HTR-8/SVneo (cell line): ENCODE measurements around the gene GALNT17.
A peak's percentile ranks its signal among the peaks of the same experiment; 100 is the strongest.
"Not testable (repeated sequence)": the region's sequence is repeated elsewhere in the genome, so short reads cannot be mapped to it uniquely, and the experiment has no call there.

ENCODE experiments used
- DNase-seq: peaks from one replicate; pipeline ENCODE4 v3.0.0; 2011; ENCODE audit warnings: low spot score, mixed read lengths; ENCODE audit not compliant: insufficient read length
- FAIRE-seq: peaks from 2 replicates; lab custom pipeline; 2011; peaks lifted over from hg19 to GRCh38; lab: Jason Lieb, UNC

The GALNT17 gene

DNA sequence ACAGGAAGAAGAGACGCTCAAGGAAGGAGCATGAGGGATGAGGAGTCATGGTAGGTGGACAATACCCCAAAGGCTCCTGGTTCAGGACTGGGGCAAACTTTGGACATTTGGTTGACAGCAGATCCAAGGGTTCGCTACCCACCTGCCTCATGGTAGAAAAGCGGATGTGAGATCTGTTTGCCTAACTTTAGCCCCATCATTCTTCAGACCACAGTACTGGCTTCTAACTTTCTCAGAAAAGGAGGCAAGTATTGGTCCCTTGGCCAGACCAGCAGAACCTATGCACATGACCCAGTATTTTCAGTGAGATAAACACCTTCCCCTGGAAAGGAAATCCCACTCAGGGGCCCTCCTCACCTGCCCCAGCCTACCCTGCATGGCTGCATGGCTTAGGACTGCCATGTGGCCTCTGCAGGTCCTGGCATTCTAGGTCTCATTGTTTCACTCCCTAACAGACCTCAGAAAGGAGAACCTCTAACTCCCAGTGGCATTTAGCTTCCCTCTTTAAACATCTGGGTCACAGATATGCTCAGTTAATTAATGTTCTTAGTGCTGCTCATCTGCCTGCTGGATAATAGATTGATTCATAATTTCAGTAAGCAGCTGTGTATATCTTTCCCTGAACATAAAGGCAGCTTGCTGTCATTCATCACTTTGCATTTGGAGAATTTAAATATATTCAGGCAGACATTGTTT lies 574.1 kb downstream of the GALNT17 start:
- FAIRE-seq (no peak), DNase-seq (no peak)

GRCh38 chr7:71706597-71706975 lies 574.6 kb downstream of the GALNT17 start:
- FAIRE-seq (no peak), DNase-seq (no peak)

GRCh38 chr7:71707041-71707440 lies 575.1 kb downstream of the GALNT17 start:
- no peak for DNase-seq
- no peak for FAIRE-seq

- FAIRE-seq, result no peak
- no peak for DNase-seq
Observed at GRCh38 chr7:71708710-71709109, 576.8 kb downstream of the GALNT17 start.

DNA sequence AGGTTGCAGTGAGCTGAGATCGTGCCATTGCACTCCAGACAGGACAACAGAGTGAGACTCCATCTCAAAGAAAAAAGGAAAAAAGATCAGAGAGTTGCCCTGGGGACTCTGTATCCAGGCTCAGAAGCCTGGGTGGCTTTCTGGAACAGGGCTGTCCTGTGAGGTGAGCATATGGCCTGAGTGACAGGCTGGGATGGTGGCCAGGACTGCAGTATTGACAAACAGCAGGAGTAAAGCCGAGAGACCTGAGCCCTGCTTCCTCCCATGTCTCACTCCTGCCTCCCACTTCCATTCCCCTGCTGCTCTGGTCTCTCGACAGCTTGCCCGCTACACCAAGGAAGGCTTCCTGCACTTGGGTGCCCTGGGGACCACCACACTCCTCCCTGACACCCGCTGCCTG lies 578.5 kb downstream of the GALNT17 start:
- DNase-seq (no peak), FAIRE-seq (no peak)

GRCh38 chr7:71712653-71713180 lies 580.8 kb downstream of the GALNT17 start:
- FAIRE-seq (no peak), DNase-seq (no peak)

DNA sequence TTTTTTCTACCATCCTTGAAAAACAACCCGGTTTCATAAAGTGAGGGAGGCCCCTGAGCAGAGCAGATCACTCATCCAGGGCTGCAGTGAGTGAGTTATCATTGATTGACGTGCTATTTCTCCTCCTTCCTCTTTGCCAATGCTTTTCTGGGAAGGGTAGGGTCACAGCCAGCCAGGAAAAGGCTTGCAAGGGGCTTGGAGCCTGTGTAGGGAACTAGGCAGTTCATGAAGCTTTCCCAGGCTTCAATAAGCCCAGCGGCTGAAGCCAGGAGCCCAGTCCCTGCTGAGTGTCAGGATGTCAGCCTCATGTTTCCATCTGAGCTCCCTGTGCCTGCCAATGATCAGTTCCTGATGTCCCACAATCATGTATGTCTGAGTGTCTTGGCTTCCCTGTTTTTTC lies 584.7 kb downstream of the GALNT17 start:
- DNase-seq (no peak), FAIRE-seq (no peak)

DNA sequence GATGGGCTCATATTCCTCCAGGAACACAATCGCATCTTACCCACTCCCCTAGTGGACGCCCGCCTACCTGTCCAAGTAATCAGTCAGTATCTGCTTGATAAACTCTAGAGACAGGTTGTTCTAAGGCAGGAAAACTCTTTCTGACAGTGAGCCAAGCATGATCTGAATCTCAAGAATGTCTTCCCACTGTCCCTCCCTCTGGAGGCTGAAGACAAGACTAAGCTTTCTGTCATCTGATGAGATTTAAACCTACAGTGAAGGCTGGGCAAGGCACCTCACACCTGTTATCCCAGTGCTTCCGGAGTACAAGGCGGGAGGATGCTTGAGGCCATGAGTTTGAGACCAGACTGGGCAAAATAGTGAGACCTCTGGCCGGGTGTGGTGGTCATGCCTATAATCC lies 586.6 kb downstream of the GALNT17 start:
- DNase-seq, result no peak
- FAIRE-seq, result no peak

- DNase-seq (no peak), FAIRE-seq (no peak)
Observed at GRCh38 chr7:71721742-71722141, 589.8 kb downstream of the GALNT17 start.

DNA sequence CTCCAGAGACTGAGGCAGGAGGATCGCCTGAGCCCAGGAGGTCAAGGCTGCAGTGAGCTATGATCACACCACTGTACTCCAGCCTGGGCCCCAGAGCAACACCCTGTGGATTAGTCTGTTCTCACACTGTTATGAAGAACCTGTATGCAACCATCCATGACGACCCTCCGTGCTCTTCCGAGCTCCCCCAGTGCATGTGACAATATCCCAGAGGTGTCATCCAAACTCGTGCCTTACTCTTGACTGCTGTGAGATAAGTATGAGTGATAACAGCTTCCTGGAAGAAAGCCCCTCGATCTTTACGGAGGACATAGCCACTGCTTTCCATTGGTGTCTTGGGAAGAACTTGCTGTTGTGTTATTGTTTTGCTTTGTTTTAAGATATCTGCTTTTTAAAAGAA lies 591.9 kb downstream of the GALNT17 start:
- DNase-seq (no peak), FAIRE-seq (no peak)

DNA sequence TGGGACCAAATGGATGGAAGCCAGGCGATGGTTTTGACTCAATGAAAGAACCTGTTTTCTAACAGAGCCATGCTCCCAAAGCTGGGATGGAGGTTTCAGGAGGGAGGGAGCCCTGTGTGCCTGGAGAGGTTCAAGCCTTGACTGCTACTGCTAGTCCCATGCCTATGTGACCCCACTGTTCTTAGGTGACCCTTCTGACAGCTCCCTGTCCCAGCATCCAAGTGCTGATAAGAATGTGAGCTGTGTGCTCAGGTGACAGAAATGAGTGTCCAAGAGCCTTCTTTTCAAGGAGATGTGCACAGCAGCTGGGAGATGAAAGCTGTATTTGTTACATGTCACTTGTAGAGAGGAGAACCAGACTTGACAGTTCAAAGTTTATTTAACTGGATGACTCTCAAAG lies 595.4 kb downstream of the GALNT17 start:
- DNase-seq, result no peak
- no peak for FAIRE-seq

DNA sequence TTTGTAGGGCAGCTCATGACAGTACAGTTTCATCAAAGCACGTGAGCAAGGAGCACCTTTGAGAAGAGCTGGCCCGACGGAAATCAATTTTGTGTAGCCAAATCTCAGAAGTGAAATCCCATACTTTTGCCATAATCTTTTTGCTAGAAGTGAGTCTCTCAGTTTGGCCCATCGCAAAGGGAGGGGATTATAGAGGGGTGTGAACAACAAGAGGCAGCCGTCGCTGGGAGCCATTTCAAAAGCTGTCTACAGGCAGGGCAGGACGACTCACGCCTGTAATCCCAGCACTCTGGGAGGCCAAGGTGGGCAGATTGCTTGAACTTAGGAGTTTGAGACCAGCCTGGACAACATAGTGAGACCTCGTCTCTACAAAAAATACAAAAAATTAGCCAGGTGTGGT lies 599.8 kb downstream of the GALNT17 start:
- DNase-seq (no peak), FAIRE-seq (no peak)

- DNase-seq (peak; percentile 41), FAIRE-seq (no peak)
Observed at GRCh38 chr7:71733107-71733870, 601.3 kb downstream of the GALNT17 start.

DNA sequence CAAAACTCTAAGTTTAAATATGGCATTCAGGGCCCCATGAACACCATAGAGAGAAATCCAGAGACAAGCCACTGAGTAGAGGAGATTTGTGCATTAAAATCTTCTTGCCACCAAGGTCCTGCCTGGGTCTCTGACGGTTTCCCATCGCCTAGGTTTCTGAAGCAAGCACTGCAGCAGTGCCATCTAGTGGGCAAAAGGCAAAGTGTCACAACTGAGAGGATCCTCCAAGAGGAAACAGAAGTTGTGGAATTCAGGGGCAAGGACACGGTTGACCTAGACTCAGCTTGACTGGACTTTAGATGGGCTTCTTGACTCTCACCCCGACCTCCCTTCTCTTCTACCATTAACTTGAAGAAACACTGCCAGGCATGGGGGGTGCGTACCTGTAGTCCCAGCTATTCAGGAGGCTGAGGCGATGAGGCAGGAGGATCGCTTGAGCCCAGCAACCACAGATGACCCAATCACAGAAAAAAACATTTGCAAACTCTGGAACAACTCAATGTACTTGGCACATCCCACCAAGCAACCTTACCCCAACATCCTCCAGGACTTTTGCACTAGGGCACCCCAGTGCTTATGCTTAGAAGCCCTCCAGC lies 604.1 kb downstream of the GALNT17 start:
- FAIRE-seq (no peak), DNase-seq (peak; percentile 24)

- not testable (repeated sequence) for DNase-seq, FAIRE-seq
Observed at GRCh38 chr7:71737931-71738540, 606.1 kb downstream of the GALNT17 start.

- DNase-seq (no peak), FAIRE-seq (no peak)
Observed at GRCh38 chr7:71739520-71740173, 607.7 kb downstream of the GALNT17 start.

GRCh38 chr7:71740174-71740560 lies 608.2 kb downstream of the GALNT17 start:
- FAIRE-seq (no peak), DNase-seq (no peak)

- FAIRE-seq (no peak), DNase-seq (no peak)
Observed at GRCh38 chr7:71746006-71746405, 614.1 kb downstream of the GALNT17 start.

DNA sequence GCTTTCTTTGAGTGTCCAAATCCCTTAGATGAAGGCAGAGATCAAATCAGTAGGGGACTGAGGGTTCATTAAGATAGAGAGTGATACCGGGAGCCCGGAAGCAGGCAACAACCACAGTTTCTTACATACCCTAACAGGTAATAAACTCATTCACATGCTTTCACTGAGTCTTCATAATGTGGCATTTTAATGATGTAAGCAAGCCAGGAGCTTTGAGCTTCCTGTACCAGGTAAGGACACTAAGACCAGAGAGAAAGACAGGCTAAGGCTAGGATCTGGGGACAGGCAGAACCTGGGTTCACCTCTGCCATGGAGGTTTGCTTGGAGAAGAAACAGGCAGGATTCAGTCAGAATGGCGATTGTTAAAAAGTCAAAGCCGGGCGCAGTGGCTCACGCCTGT lies 618.3 kb downstream of the GALNT17 start:
- FAIRE-seq, result no peak

DNA sequence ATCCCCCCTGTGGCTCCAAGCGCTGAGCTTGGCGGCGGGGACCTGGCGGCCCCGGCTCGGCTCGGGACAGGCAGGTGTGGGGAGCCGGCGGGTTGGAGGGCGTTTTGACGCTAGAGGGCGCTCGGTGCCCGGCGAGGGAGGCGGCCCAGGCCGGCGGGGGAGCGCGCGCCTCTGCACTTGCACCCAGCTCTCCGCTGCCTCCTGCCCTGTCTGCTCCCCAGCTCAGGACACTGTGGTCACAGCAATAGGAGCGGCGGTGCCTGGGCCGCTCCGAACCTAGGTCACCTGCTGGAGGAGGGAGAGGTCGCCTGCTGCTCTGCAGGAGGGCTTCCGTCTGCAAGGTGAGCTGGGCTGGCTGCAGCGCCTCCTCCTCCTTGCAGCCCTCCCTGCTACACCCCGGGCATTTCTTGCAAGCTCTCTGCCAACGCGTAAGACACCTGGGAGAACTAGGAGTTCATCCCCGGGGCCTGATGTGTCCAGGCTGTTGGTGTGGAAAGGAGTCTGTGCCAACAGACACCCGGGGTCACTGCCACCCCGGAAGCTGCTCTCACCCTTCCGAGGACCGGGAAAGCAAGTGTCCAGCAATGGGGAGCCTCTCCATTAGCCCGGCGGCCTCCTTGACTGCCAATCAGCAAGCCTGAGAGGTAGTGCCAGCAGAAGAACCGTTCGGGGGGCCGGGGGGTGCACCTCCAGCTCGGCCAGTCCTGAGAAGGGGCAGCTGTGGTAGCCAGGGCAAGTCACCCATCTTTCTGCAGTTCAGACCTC lies 620.4 kb downstream of the GALNT17 start:
- DNase-seq, result no peak

More for the DNA sequence above, 618.3 kb downstream of the GALNT17 start:
- DNase-seq, result no peak

More for the DNA sequence above, 620.4 kb downstream of the GALNT17 start:
- FAIRE-seq, result no peak
